ENCODE results near the gene CDC40. TPM values are rescaled to one million over a fixed set of nuclear protein-coding genes. Genes with fewer than 3 reads are reported as not detected.

CDC40 gene
- total RNA-seq, 1 experiment from 2014 or later: 23.5 TPM

DNA sequence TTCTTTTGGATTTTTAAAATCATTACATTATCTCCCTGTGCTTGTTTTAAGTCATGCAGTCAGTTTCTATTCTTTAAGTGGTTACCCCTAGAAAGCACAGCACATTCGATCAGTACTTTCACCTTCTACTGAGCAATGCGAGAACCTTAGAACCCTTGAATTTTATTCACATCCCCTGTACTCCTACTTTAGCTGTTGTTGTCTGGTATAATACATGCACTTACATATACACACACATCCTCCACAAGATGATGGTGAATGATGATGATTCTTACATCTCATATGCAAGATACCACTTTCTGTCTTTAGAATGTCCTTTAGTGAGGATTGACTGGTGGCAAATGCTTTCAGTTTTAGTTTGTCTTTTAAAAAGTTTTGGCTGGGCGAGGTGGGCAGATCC is 5.7 kb downstream of the CDC40 start:
- Histone ChIP-seq H3K27ac (no peak overlapping the region), H3K9me3 (replicated peaks) (no peaks in the 10 kb centered on the region), H3K4me1 (no peaks in the 10 kb centered on the region), H3K27me3 (no peaks in the 10 kb centered on the region), H3K4me3 (no peak overlapping the region), H3K36me3 (peaks cover 5% of the 10 kb centered on the region)
- no peak for DNase-seq

DNA sequence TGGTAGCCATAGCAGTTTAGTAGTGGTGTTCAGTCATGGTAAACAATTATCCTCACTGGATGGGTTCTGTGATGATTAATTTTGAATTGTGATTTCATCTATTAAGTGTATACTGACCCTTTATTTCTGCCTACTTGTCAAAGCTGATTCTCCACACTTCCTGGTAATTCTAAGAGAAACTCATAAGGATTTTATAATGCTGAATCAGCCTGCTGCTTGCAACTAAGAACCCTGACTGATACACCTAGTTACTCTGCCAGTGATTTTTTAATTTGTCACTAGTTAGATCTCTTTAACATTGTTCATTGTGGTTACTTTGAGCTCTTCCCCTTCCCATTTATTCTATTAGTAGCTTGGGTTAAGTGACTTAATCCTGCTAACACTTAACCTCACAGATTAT is 8.6 kb downstream of the CDC40 start:
- Histone ChIP-seq H3K27ac (no peak overlapping the region), H3K27me3 (no peaks in the 10 kb centered on the region), H3K4me1 (no peaks in the 10 kb centered on the region), H3K4me3 (no peak overlapping the region), H3K9me3 (replicated peaks) (no peaks in the 10 kb centered on the region), H3K36me3 (peaks cover 5% of the 10 kb centered on the region)
- DNase-seq: no peak

DNA sequence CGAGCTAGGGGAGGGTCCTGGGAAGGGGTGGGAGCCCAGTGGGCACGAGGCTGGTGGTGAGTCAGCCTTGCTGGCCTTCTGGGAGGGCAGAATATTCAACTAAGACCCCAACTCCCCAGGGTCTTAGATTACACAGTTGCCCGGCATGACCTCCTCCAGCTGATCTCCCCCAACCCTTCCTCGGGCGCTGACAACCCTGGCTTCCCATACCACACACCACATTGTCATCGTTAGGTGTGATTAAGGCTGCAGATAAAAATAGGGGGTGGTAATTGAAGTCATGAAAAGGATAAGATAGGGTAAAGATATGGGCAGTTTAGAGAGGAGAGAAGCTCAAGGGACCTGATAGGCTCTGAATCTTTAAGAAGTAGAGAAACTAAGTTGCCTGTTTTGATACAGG is 10.5 kb downstream of the CDC40 start:
- Histone ChIP-seq H3K27me3 (no peaks in the 10 kb centered on the region), H3K4me1 (no peaks in the 10 kb centered on the region), H3K9me3 (replicated peaks) (no peaks in the 10 kb centered on the region), H3K27ac (no peak overlapping the region), H3K36me3 (peaks cover 14% of the 10 kb centered on the region), H3K4me3 (no peak overlapping the region)
- DNase-seq: no peak

DNA sequence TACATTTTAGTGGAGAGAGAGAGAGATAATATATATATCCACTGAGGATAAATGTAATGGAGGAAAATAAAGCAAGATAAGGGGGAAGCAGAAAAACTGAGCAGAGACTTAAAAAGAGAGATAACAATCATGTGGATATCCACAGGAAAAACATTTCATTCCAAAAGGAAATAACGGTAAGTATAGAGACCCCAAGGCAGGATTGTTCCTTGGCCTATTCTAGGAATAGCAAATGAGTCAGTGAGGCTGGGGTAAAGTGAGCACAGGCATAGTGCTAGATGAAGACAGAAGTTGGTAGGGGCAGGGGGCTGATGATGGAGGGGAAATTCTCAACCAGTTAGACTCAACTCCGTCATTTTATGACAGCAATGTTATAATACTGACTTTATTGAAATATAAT is 11.2 kb downstream of the CDC40 start:
- Histone ChIP-seq H3K36me3 (peaks cover 12% of the 10 kb centered on the region), H3K9me3 (replicated peaks) (no peaks in the 10 kb centered on the region), H3K4me3 (no peak overlapping the region), H3K27ac (no peak overlapping the region), H3K4me1 (no peaks in the 10 kb centered on the region), H3K27me3 (no peaks in the 10 kb centered on the region)
- no peak for DNase-seq

DNA sequence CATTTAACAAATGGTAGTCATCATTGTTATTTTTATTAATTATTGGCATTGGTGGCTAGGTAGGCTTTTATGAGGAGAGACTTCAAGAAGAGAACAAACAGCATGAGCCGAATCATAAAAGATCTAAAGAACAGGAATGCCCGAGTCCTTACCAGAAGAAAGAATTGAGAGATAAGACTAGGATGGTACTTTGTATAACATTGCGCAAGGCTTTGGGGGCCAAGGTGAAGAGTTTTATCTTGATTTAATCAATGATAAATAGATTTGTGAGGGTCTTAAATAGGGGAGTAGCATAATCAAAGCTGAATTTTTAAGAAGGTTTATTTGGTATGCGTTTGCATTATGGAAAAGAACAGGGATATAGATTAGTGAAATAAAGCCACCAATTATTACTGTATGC is 15.4 kb downstream of the CDC40 start:
- Histone ChIP-seq H3K4me3 (no peak overlapping the region), H3K27ac (no peak overlapping the region), H3K9me3 (replicated peaks) (no peaks in the 10 kb centered on the region), H3K27me3 (no peaks in the 10 kb centered on the region), H3K36me3 (peaks cover 9% of the 10 kb centered on the region), H3K4me1 (no peaks in the 10 kb centered on the region)
- DNase-seq: no peak

- no peaks in the 10 kb centered on the region for H3K4me1 ChIP-seq
- no peak overlapping the region for H3K27ac ChIP-seq
- H3K36me3 ChIP-seq: peaks cover 9% of the 10 kb centered on the region
- no peaks in the 10 kb centered on the region for H3K27me3 ChIP-seq
- DNase-seq: no peak
- H3K9me3 ChIP-seq (replicated peaks): no peaks in the 10 kb centered on the region
- H3K4me3 ChIP-seq: no peak overlapping the region
These were observed 16.6 kb downstream of the CDC40 start for GRCh38 chr6:110196874-110197273.

GRCh38 chr6:110198561-110198960 is 18.3 kb downstream of the CDC40 start:
- Histone ChIP-seq H3K4me3 (no peak overlapping the region), H3K27ac (no peak overlapping the region), H3K4me1 (no peaks in the 10 kb centered on the region), H3K36me3 (peaks cover 9% of the 10 kb centered on the region), H3K27me3 (no peaks in the 10 kb centered on the region), H3K9me3 (replicated peaks) (no peaks in the 10 kb centered on the region)
- no peak for DNase-seq

- no peak overlapping the region for H3K27ac ChIP-seq
- no peak overlapping the region for H3K4me3 ChIP-seq
- no peak for DNase-seq
- H3K9me3 ChIP-seq (replicated peaks): no peaks in the 10 kb centered on the region
- H3K27me3 ChIP-seq: no peaks in the 10 kb centered on the region
- H3K4me1 ChIP-seq: no peaks in the 10 kb centered on the region
- H3K36me3 ChIP-seq: no peaks in the 10 kb centered on the region; the same call in none of the 2 replicates
These were observed 21.1 kb downstream of the CDC40 start for GRCh38 chr6:110201151-110201884.

DNA sequence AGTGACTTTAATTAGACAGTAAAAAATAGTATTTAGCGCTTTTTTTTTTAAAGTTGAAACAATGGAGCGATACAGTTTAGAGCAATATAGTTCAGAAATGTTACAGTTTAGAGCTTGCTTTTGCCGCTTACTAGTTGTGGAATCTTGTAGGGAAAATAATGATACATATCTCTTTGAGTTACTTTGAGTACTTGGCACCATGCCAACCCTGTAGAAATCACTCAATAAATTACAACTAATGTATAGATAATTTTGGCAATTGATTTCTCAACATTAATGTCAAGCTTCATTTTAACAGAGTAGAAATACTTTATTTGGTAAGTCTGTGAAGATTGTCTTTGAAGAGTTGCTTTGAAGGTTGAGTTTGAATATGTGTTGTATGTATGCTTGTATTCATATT is 27.4 kb downstream of the CDC40 start:
- Histone ChIP-seq H3K4me3 (no peak overlapping the region), H3K36me3 (peaks cover 27% of the 10 kb centered on the region), H3K9me3 (replicated peaks) (no peaks in the 10 kb centered on the region), H3K27me3 (no peaks in the 10 kb centered on the region), H3K27ac (no peak overlapping the region), H3K4me1 (no peaks in the 10 kb centered on the region)
- no peak for DNase-seq

GRCh38 chr6:110211753-110212152 is 31.5 kb downstream of the CDC40 start:
- Histone ChIP-seq H3K9me3 (replicated peaks) (no peaks in the 10 kb centered on the region), H3K36me3 (peaks cover 38% of the 10 kb centered on the region), H3K4me1 (no peaks in the 10 kb centered on the region), H3K27me3 (no peaks in the 10 kb centered on the region), H3K4me3 (no peak overlapping the region), H3K27ac (no peak overlapping the region)
- no peak for DNase-seq

GRCh38 chr6:110214338-110214737 is 34.1 kb downstream of the CDC40 start:
- DNase-seq: no peak
- peaks cover 32% of the 10 kb centered on the region for H3K36me3 ChIP-seq
- no peak overlapping the region for H3K4me3 ChIP-seq
- H3K27ac ChIP-seq: no peak overlapping the region
- no peaks in the 10 kb centered on the region for H3K27me3 ChIP-seq
- no peaks in the 10 kb centered on the region for H3K9me3 ChIP-seq (replicated peaks)
- no peaks in the 10 kb centered on the region for H3K4me1 ChIP-seq

GRCh38 chr6:110216140-110216539 is 35.9 kb downstream of the CDC40 start:
- DNase-seq: no peak
- Histone ChIP-seq H3K4me1 (no peaks in the 10 kb centered on the region), H3K27ac (no peak overlapping the region), H3K9me3 (replicated peaks) (no peaks in the 10 kb centered on the region), H3K27me3 (no peaks in the 10 kb centered on the region), H3K36me3 (peaks cover 41% of the 10 kb centered on the region), H3K4me3 (no peak overlapping the region)

GRCh38 chr6:110217266-110217665 is 37.0 kb downstream of the CDC40 start:
- H3K36me3 ChIP-seq: peaks cover 36% of the 10 kb centered on the region
- no peak for DNase-seq
- no peaks in the 10 kb centered on the region for H3K9me3 ChIP-seq (replicated peaks)
- no peak overlapping the region for H3K4me3 ChIP-seq
- H3K27me3 ChIP-seq: no peaks in the 10 kb centered on the region
- no peak overlapping the region for H3K27ac ChIP-seq
- no peaks in the 10 kb centered on the region for H3K4me1 ChIP-seq

DNA sequence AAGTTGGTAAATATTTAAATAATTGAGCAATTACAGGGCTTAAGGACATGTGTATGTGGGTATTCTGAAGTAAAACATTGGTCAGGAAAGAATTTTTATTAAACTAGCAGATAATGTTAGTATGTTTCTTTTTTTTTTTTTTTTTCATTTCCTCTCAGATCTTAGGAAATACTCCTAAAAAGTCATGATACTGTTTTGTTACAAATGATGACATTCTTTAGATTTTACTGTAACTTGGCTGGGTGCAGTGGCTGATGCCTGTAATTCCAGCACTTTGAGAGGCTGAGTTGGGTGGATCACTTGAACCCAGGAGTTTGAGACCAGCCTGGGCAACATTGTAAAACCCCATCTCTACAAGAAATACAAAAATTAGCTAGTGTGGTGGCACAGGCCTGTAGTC is 41.5 kb downstream of the CDC40 start:
- DNase-seq: no peak
- Histone ChIP-seq H3K9me3 (replicated peaks) (no peaks in the 10 kb centered on the region), H3K4me1 (no peaks in the 10 kb centered on the region), H3K36me3 (peaks cover 25% of the 10 kb centered on the region), H3K27ac (no peak overlapping the region), H3K4me3 (no peak overlapping the region), H3K27me3 (no peaks in the 10 kb centered on the region)

- Histone ChIP-seq H3K36me3 (peaks cover 14% of the 10 kb centered on the region), H3K4me3 (no peak overlapping the region), H3K4me1 (no peaks in the 10 kb centered on the region), H3K27ac (no peak overlapping the region), H3K27me3 (no peaks in the 10 kb centered on the region), H3K9me3 (replicated peaks) (no peaks in the 10 kb centered on the region)
- no peak for DNase-seq
These were observed 46.0 kb downstream of the CDC40 start for GRCh38 chr6:110226261-110226660.

GRCh38 chr6:110232450-110232849 is 52.2 kb downstream of the CDC40 start:
- H3K36me3 ChIP-seq: peaks cover 9% of the 10 kb centered on the region
- H3K27me3 ChIP-seq: no peaks in the 10 kb centered on the region
- no peaks in the 10 kb centered on the region for H3K4me1 ChIP-seq
- no peaks in the 10 kb centered on the region for H3K9me3 ChIP-seq (replicated peaks)
- H3K27ac ChIP-seq: no peak overlapping the region
- no peak for DNase-seq
- H3K4me3 ChIP-seq: no peak overlapping the region

Data from SJCRH30 (cell line).